Measurements from ENCODE around the gene NXNL1. TPM values are rescaled to one million over a fixed set of nuclear protein-coding genes. Genes with fewer than 3 reads are reported as not detected.
A peak's percentile ranks its signal among the peaks of the same experiment; 100 is the strongest.

The NXNL1 gene
- total and polyA plus RNA-seq, 9 of the 15 experiments (the other 6 are each of a cell fraction or from before 2014, with no cell fraction given): not detected

- TF ChIP-seq, protein P1, sequence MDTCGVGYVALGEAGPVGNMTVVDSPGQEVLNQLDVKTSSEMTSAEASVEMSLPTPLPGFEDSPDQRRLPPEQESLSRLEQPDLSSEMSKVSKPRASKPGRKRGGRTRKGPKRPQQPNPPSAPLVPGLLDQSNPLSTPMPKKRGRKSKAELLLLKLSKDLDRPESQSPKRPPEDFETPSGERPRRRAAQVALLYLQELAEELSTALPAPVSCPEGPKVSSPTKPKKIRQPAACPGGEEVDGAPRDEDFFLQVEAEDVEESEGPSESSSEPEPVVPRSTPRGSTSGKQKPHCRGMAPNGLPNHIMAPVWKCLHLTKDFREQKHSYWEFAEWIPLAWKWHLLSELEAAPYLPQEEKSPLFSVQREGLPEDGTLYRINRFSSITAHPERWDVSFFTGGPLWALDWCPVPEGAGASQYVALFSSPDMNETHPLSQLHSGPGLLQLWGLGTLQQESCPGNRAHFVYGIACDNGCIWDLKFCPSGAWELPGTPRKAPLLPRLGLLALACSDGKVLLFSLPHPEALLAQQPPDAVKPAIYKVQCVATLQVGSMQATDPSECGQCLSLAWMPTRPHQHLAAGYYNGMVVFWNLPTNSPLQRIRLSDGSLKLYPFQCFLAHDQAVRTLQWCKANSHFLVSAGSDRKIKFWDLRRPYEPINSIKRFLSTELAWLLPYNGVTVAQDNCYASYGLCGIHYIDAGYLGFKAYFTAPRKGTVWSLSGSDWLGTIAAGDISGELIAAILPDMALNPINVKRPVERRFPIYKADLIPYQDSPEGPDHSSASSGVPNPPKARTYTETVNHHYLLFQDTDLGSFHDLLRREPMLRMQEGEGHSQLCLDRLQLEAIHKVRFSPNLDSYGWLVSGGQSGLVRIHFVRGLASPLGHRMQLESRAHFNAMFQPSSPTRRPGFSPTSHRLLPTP (IDR thresholded peaks at IDR 0.05; ENCODE audit: borderline replicate concordance, extremely low read depth, insufficient read length): peak; percentile 79
- TF ChIP-seq FOXJ3 (CRISPR knock-in tag; IDR thresholded peaks at IDR 0.05) (no peak), SMARCE1 (IDR thresholded peaks at IDR 0.05) (no peak), PML (IDR thresholded peaks at IDR 0.05; ENCODE audit: low read length) (0 out of 2 replicates have a peak, but pooled peaks have one; percentile 22), RBM15 (IDR thresholded peaks at IDR 0.05; ENCODE audit: insufficient read depth, low read length) (no peak), TOE1 (IDR thresholded peaks at IDR 0.05; ENCODE audit: borderline replicate concordance) (no peak), TOE1 (CRISPR knock-in tag; IDR thresholded peaks at IDR 0.05; ENCODE audit: borderline replicate concordance, low read depth) (no peak), KDM2B (CRISPR knock-in tag; IDR thresholded peaks at IDR 0.05) (no peak), ZBTB12 (CRISPR knock-in tag; IDR thresholded peaks at IDR 0.05) (no peak), ERF (CRISPR knock-in tag; IDR thresholded peaks at IDR 0.05) (no peak), ELF4 (CRISPR knock-in tag; IDR thresholded peaks at IDR 0.05) (no peak), SMARCB1 (IDR thresholded peaks at IDR 0.05; ENCODE audit: insufficient read length, low read depth) (no peak), ZC3H11A (IDR thresholded peaks at IDR 0.05; ENCODE audit: low read depth, low read length) (no peak), XRCC5 (IDR thresholded peaks at IDR 0.05; ENCODE audit: low read depth, low read length) (no peak), MCM7 (IDR thresholded peaks at IDR 0.05) (no peak), MEF2A (IDR thresholded peaks at IDR 0.05; ENCODE audit: control insufficient read depth, low read depth, low read length) (no peak), GABPA (tag; conservative IDR thresholded peaks at IDR 0.05; ENCODE audit: low read depth) (0 out of 2 replicates have a peak, but pooled peaks have one; percentile 66), ARID1B (IDR thresholded peaks at IDR 0.05) (0 out of 2 replicates have a peak, but pooled peaks have one; percentile 12), SAP30 (IDR thresholded peaks at IDR 0.05; ENCODE audit: borderline replicate concordance, insufficient read depth, low read depth, low read length, poor library complexity, severe bottlenecking) (peak; percentile 40), BRF1 (IDR thresholded peaks at IDR 0.05; ENCODE audit: borderline replicate concordance, extremely low read depth, insufficient read length) (no peak), DIDO1 (tag; IDR thresholded peaks at IDR 0.05; ENCODE audit: low read depth) (no peak), SMARCA4 (IDR thresholded peaks at IDR 0.05) (peak; percentile 43; the same call in 1 of the 2 replicates)
- TF ChIP-seq, protein P2, sequence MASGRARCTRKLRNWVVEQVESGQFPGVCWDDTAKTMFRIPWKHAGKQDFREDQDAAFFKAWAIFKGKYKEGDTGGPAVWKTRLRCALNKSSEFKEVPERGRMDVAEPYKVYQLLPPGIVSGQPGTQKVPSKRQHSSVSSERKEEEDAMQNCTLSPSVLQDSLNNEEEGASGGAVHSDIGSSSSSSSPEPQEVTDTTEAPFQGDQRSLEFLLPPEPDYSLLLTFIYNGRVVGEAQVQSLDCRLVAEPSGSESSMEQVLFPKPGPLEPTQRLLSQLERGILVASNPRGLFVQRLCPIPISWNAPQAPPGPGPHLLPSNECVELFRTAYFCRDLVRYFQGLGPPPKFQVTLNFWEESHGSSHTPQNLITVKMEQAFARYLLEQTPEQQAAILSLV (tag; IDR thresholded peaks at IDR 0.05): no peak
Observed at GRCh38 chr19:17419154-17419620, 41.5 kb downstream of the NXNL1 start (continued).
